ENCODE results near the gene ZNF467.

The ZNF467 gene

GRCh38 chr7:149801002-149801566 is 27.7 kb upstream of the ZNF467 start:
- Histone ChIP-seq H3K9me3 (ENCODE audit: low read length) (no peaks in the 10 kb centered on the region), H2AFZ (ENCODE audit: low read depth, low read length) (no peak overlapping the region), H3K27me3 (ENCODE audit: insufficient read depth, low read length) (peaks cover 9% of the 10 kb centered on the region), H3K4me1 (ENCODE audit: insufficient read depth, low read length) (peaks cover 3% of the 10 kb centered on the region), H3K36me3 (ENCODE audit: insufficient read depth, low read length) (no peaks in the 10 kb centered on the region), H3K4me3 (ENCODE audit: low read length) (no peak overlapping the region)

GRCh38 chr7:149800169-149800555 is 26.8 kb upstream of the ZNF467 start:
- peaks cover 2% of the 10 kb centered on the region for H3K27me3 ChIP-seq (ENCODE audit: insufficient read depth, low read length)
- H3K4me1 ChIP-seq (ENCODE audit: insufficient read depth, low read length): peaks cover 3% of the 10 kb centered on the region
- H3K9me3 ChIP-seq (ENCODE audit: low read length): no peaks in the 10 kb centered on the region
- no peak overlapping the region for H3K4me3 ChIP-seq (ENCODE audit: low read length)
- H3K36me3 ChIP-seq (ENCODE audit: insufficient read depth, low read length): no peaks in the 10 kb centered on the region
- H2AFZ ChIP-seq (ENCODE audit: low read depth, low read length): no peak overlapping the region

- Histone ChIP-seq H3K4me3 (ENCODE audit: low read length) (no peak overlapping the region), H3K4me1 (ENCODE audit: insufficient read depth, low read length) (peaks cover 3% of the 10 kb centered on the region), H2AFZ (ENCODE audit: low read depth, low read length) (no peak overlapping the region), H3K36me3 (ENCODE audit: insufficient read depth, low read length) (no peaks in the 10 kb centered on the region), H3K9me3 (ENCODE audit: low read length) (no peaks in the 10 kb centered on the region), H3K27me3 (ENCODE audit: insufficient read depth, low read length) (no peaks in the 10 kb centered on the region)
Measured at GRCh38 chr7:149799397-149800168, 26.2 kb upstream of the ZNF467 start.

GRCh38 chr7:149797771-149798170 is 24.4 kb upstream of the ZNF467 start:
- H3K4me3 ChIP-seq (ENCODE audit: low read length): no peak overlapping the region
- no peak overlapping the region for H2AFZ ChIP-seq (ENCODE audit: low read depth, low read length)
- no peaks in the 10 kb centered on the region for H3K9me3 ChIP-seq (ENCODE audit: low read length)
- no peaks in the 10 kb centered on the region for H3K36me3 ChIP-seq (ENCODE audit: insufficient read depth, low read length)
- H3K4me1 ChIP-seq (ENCODE audit: insufficient read depth, low read length): peaks cover 3% of the 10 kb centered on the region
- no peaks in the 10 kb centered on the region for H3K27me3 ChIP-seq (ENCODE audit: insufficient read depth, low read length)

GRCh38 chr7:149796287-149796860 is 23.0 kb upstream of the ZNF467 start:
- Histone ChIP-seq H3K4me3 (ENCODE audit: low read length) (no peak overlapping the region), H3K27me3 (ENCODE audit: insufficient read depth, low read length) (no peaks in the 10 kb centered on the region), H3K36me3 (ENCODE audit: insufficient read depth, low read length) (no peaks in the 10 kb centered on the region), H3K4me1 (ENCODE audit: insufficient read depth, low read length) (peaks cover 3% of the 10 kb centered on the region), H2AFZ (ENCODE audit: low read depth, low read length) (no peak overlapping the region), H3K9me3 (ENCODE audit: low read length) (no peaks in the 10 kb centered on the region)

- peaks cover 11% of the 10 kb centered on the region for H3K4me1 ChIP-seq (ENCODE audit: insufficient read depth, low read length)
- H3K4me3 ChIP-seq (ENCODE audit: low read length): no peak overlapping the region
- no peak overlapping the region for H2AFZ ChIP-seq (ENCODE audit: low read depth, low read length)
- H3K9me3 ChIP-seq (ENCODE audit: low read length): no peaks in the 10 kb centered on the region
- H3K36me3 ChIP-seq (ENCODE audit: insufficient read depth, low read length): no peaks in the 10 kb centered on the region
- H3K27me3 ChIP-seq (ENCODE audit: insufficient read depth, low read length): no peaks in the 10 kb centered on the region
Measured at GRCh38 chr7:149795126-149795525, 21.7 kb upstream of the ZNF467 start.

GRCh38 chr7:149794661-149795060 is 21.3 kb upstream of the ZNF467 start:
- Histone ChIP-seq H3K36me3 (ENCODE audit: insufficient read depth, low read length) (no peaks in the 10 kb centered on the region), H2AFZ (ENCODE audit: low read depth, low read length) (no peak overlapping the region), H3K27me3 (ENCODE audit: insufficient read depth, low read length) (peaks cover 1% of the 10 kb centered on the region), H3K4me1 (ENCODE audit: insufficient read depth, low read length) (peaks cover 11% of the 10 kb centered on the region), H3K9me3 (ENCODE audit: low read length) (no peaks in the 10 kb centered on the region), H3K4me3 (ENCODE audit: low read length) (no peak overlapping the region)

- peaks cover 9% of the 10 kb centered on the region for H3K4me1 ChIP-seq (ENCODE audit: insufficient read depth, low read length)
- no peak overlapping the region for H3K4me3 ChIP-seq (ENCODE audit: low read length)
- no peaks in the 10 kb centered on the region for H3K36me3 ChIP-seq (ENCODE audit: insufficient read depth, low read length)
- H3K9me3 ChIP-seq (ENCODE audit: low read length): no peaks in the 10 kb centered on the region
- peaks cover 6% of the 10 kb centered on the region for H3K27me3 ChIP-seq (ENCODE audit: insufficient read depth, low read length)
- H2AFZ ChIP-seq (ENCODE audit: low read depth, low read length): no peak overlapping the region
Measured at GRCh38 chr7:149793261-149793660, 19.9 kb upstream of the ZNF467 start.

- Histone ChIP-seq H3K36me3 (ENCODE audit: insufficient read depth, low read length) (no peaks in the 10 kb centered on the region), H3K4me3 (ENCODE audit: low read length) (no peak overlapping the region), H2AFZ (ENCODE audit: low read depth, low read length) (no peak overlapping the region), H3K9me3 (ENCODE audit: low read length) (no peaks in the 10 kb centered on the region), H3K27me3 (ENCODE audit: insufficient read depth, low read length) (peaks cover 6% of the 10 kb centered on the region), H3K4me1 (ENCODE audit: insufficient read depth, low read length) (peaks cover 9% of the 10 kb centered on the region)
Measured at GRCh38 chr7:149792220-149792595, 18.8 kb upstream of the ZNF467 start.

- no peaks in the 10 kb centered on the region for H3K9me3 ChIP-seq (ENCODE audit: low read length)
- no peak overlapping the region for H2AFZ ChIP-seq (ENCODE audit: low read depth, low read length)
- no peak overlapping the region for H3K4me3 ChIP-seq (ENCODE audit: low read length)
- no peaks in the 10 kb centered on the region for H3K36me3 ChIP-seq (ENCODE audit: insufficient read depth, low read length)
- H3K27me3 ChIP-seq (ENCODE audit: insufficient read depth, low read length): peaks cover 6% of the 10 kb centered on the region
- peaks cover 9% of the 10 kb centered on the region for H3K4me1 ChIP-seq (ENCODE audit: insufficient read depth, low read length)
Measured at GRCh38 chr7:149791411-149792219, 18.2 kb upstream of the ZNF467 start.

- Histone ChIP-seq H3K4me3 (ENCODE audit: low read length) (no peak overlapping the region), H3K27me3 (ENCODE audit: insufficient read depth, low read length) (peaks cover 6% of the 10 kb centered on the region), H3K9me3 (ENCODE audit: low read length) (no peaks in the 10 kb centered on the region), H3K36me3 (ENCODE audit: insufficient read depth, low read length) (no peaks in the 10 kb centered on the region), H3K4me1 (ENCODE audit: insufficient read depth, low read length) (peaks cover 9% of the 10 kb centered on the region), H2AFZ (ENCODE audit: low read depth, low read length) (no peak overlapping the region)
Measured at GRCh38 chr7:149790754-149791360, 17.5 kb upstream of the ZNF467 start.

- no peak overlapping the region for H2AFZ ChIP-seq (ENCODE audit: low read depth, low read length)
- no peak overlapping the region for H3K4me3 ChIP-seq (ENCODE audit: low read length)
- peaks cover 9% of the 10 kb centered on the region for H3K4me1 ChIP-seq (ENCODE audit: insufficient read depth, low read length)
- no peaks in the 10 kb centered on the region for H3K36me3 ChIP-seq (ENCODE audit: insufficient read depth, low read length)
- H3K27me3 ChIP-seq (ENCODE audit: insufficient read depth, low read length): peaks cover 6% of the 10 kb centered on the region
- H3K9me3 ChIP-seq (ENCODE audit: low read length): no peaks in the 10 kb centered on the region
Measured at GRCh38 chr7:149790146-149790548, 16.8 kb upstream of the ZNF467 start.

- Histone ChIP-seq H2AFZ (ENCODE audit: low read depth, low read length) (no peak overlapping the region), H3K4me1 (ENCODE audit: insufficient read depth, low read length) (peaks cover 9% of the 10 kb centered on the region), H3K27me3 (ENCODE audit: insufficient read depth, low read length) (peaks cover 6% of the 10 kb centered on the region), H3K9me3 (ENCODE audit: low read length) (no peaks in the 10 kb centered on the region), H3K36me3 (ENCODE audit: insufficient read depth, low read length) (no peaks in the 10 kb centered on the region), H3K4me3 (ENCODE audit: low read length) (no peak overlapping the region)
Measured at GRCh38 chr7:149789101-149789500, 15.7 kb upstream of the ZNF467 start.

All from neuron (in vitro differentiated cells).